Gastrocnemius medialis (tissue), 4 donors: ENCODE data around the gene TRHDE. TPM values are rescaled to one million over a fixed set of nuclear protein-coding genes. Genes with fewer than 3 reads are reported as not detected.

Experiments used
- ATAC-seq, 2 donors: fragments of 150-250 bp; one replicate each; pipeline ENCODE4 v1.9.1; 2016
- DNase-seq, 2 donors: peaks; one replicate each; pipeline ENCODE4 v3.0.0-alpha.2; 2019
- H3K27ac ChIP-seq, 4 donors: fragments of 200-600 bp; sonication (generic); 1 replicate in 1 of 4; 2 replicates in 3 of 4; pipeline ENCODE4 v1.5.1; 2016 to 2018; ENCODE audit warnings: mild to moderate bottlenecking in 2 of 4, moderate library complexity in 1 of 4
- H3K27me3 ChIP-seq, 3 donors: fragments of 200-600 bp; sonication (generic) in 2 of 3; 1 replicate in 1 of 3; 2 replicates in 2 of 3; pipeline versions ENCODE4 v1.5.1 to v1.6.0; 2016 to 2019; ENCODE audit warnings: mild to moderate bottlenecking in 1 of 3, moderate library complexity in 1 of 3
- H3K36me3 ChIP-seq, 2 donors: fragments of 200-600 bp; sonication (generic) in 1 of 2; one replicate each; pipeline ENCODE4 v1.5.1; 2017 to 2018
- H3K4me1 ChIP-seq, 2 donors: fragments of 200-600 bp; sonication (generic) in 1 of 2; one replicate each; pipeline ENCODE4 v1.5.1; 2016 to 2017; ENCODE audit warnings: mild to moderate bottlenecking in 2 of 2
- H3K4me3 ChIP-seq, 4 donors: fragments of 200-600 bp; sonication (generic) in 3 of 4; 1 replicate in 1 of 4; 2 replicates in 3 of 4; pipeline ENCODE4 v1.5.1; 2016 to 2019; ENCODE audit warnings: mild to moderate bottlenecking in 2 of 4
- H3K9me3 ChIP-seq, 3 donors: fragments of 200-600 bp; sonication (generic) in 2 of 3; 1 replicate in 1 of 3; 2 replicates in 2 of 3; pipeline ENCODE4 v1.5.1; 2016 to 2019
- POLR2A ChIP-seq, 2 donors: fragments of 450-650 bp; IDR thresholded peaks; one replicate each; pipeline ENCODE4 v1.6.1; 2017; ENCODE audit warnings: antibody characterized with exemption in 2 of 2, mild to moderate bottlenecking in 2 of 2, moderate library complexity in 2 of 2
- in situ Hi-C, 4 donors: fragments of 200-750 bp; cut with MboI; loops; one replicate each; pipeline versions ENCODE4 v1.15.0 to v1.8.0; 2017; ENCODE audit warnings: low sequenced_read_pairs in 4 of 4
- intact Hi-C: fragments of 100-400 bp; cut with DNase I; formaldehyde crosslinking; loops from one replicate; pipeline ENCODE4 v1.15.1; 2023; ENCODE audit warnings: low total_unique reads
- total RNA-seq, 4 donors: library from RNA; depleted of rRNA; stranded (reverse); fragments of >200 nt; gene quantifications; one replicate each; pipeline versions ENCODE4 v1.1.0 to v1.2.3, GENCODE V29; 2016
- TF ChIP-seq, protein P1 (sequence below), 5 experiments: fragments of 450-650 bp in 3 of 5; fragments of 200-600 bp in 2 of 5; sonication (generic) in 2 of 5; IDR thresholded peaks in 4 of 5; conservative IDR thresholded peaks in 1 of 5; 1 replicate in 4 of 5; 2 replicates in 1 of 5; pipeline ENCODE4 v1.5.1; 2016 to 2019; ENCODE audit warnings: antibody characterized with exemption in 5 of 5, mild to moderate bottlenecking in 3 of 5, moderate library complexity in 3 of 5

TRHDE gene
- total RNA-seq, 4 donors from 2014 or later: 0.17 to 3.4 (median 0.88) TPM

GRCh38 chr12:72304751-72305150 is 32.6 kb downstream of the TRHDE start:
- intact Hi-C loops: no loop called here
- H3K9me3 ChIP-seq: no peaks in the 10 kb centered on the region
- ATAC-seq: no peak

DNA sequence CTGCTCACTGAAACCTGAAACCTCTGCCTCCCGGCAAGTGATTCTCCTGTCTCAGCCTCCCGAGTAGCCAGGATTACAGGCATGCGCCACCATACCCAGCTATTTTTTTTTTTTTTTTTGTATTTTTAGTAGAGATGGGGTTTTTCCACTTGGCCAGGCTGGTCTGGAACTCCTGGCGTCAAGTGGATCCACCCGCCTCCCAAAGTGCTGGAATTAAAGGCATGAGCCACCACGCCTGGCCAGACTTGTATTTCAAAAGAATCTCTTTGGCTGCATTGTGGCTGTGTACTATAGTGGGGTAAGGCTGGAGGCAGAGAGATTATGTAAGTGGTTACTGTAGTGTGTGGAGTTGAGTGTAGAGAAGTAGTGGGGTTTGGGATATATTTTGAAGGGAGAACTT is 35.1 kb downstream of the TRHDE start:
- Histone ChIP-seq H3K27me3 (no peaks in the 10 kb centered on the region), H3K27ac (no peak overlapping the region), H3K9me3 (no peaks in the 10 kb centered on the region), H3K4me3 (no peak overlapping the region), H3K36me3 (no peaks in the 10 kb centered on the region), H3K4me1 (no peaks in the 10 kb centered on the region)
- intact Hi-C loops (no loop called here), in situ Hi-C loops (no loop called here)
- DNase-seq (no peak), ATAC-seq (no peak)
- no peak for TF ChIP-seq POLR2A (IDR thresholded peaks at IDR 0.05)
- TF ChIP-seq, protein P1, sequence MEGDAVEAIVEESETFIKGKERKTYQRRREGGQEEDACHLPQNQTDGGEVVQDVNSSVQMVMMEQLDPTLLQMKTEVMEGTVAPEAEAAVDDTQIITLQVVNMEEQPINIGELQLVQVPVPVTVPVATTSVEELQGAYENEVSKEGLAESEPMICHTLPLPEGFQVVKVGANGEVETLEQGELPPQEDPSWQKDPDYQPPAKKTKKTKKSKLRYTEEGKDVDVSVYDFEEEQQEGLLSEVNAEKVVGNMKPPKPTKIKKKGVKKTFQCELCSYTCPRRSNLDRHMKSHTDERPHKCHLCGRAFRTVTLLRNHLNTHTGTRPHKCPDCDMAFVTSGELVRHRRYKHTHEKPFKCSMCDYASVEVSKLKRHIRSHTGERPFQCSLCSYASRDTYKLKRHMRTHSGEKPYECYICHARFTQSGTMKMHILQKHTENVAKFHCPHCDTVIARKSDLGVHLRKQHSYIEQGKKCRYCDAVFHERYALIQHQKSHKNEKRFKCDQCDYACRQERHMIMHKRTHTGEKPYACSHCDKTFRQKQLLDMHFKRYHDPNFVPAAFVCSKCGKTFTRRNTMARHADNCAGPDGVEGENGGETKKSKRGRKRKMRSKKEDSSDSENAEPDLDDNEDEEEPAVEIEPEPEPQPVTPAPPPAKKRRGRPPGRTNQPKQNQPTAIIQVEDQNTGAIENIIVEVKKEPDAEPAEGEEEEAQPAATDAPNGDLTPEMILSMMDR (IDR thresholded peaks at IDR 0.05 in 4 of 5, conservative IDR thresholded peaks at IDR 0.05 in 1 of 5): no peak

More at GRCh38 chr12:72304751-72305150, 32.6 kb downstream of the TRHDE start:
- TF ChIP-seq, protein P1 (IDR thresholded peaks at IDR 0.05 in 4 of 5, conservative IDR thresholded peaks at IDR 0.05 in 1 of 5): no peak
- TF ChIP-seq POLR2A (IDR thresholded peaks at IDR 0.05): no peak
- no peak for DNase-seq
- no peaks in the 10 kb centered on the region for H3K36me3 ChIP-seq
- H3K4me3 ChIP-seq: no peak overlapping the region
- in situ Hi-C loops: no loop called here
- no peak overlapping the region for H3K27ac ChIP-seq
- H3K4me1 ChIP-seq: no peaks in the 10 kb centered on the region
- no peaks in the 10 kb centered on the region for H3K27me3 ChIP-seq

- intact Hi-C loops (no loop called here), in situ Hi-C loops (no loop called here)
- no peak for ATAC-seq
- Histone ChIP-seq H3K9me3 (no peaks in the 10 kb centered on the region), H3K36me3 (no peaks in the 10 kb centered on the region), H3K4me1 (no peaks in the 10 kb centered on the region), H3K27me3 (no peaks in the 10 kb centered on the region), H3K4me3 (no peak overlapping the region), H3K27ac (no peak overlapping the region)
- DNase-seq: no peak
- no peak for TF ChIP-seq POLR2A (IDR thresholded peaks at IDR 0.05)
- TF ChIP-seq, protein P1 (IDR thresholded peaks at IDR 0.05 in 4 of 5, conservative IDR thresholded peaks at IDR 0.05 in 1 of 5): no peak
These were observed 39.8 kb downstream of the TRHDE start for GRCh38 chr12:72311946-72312345.

DNA sequence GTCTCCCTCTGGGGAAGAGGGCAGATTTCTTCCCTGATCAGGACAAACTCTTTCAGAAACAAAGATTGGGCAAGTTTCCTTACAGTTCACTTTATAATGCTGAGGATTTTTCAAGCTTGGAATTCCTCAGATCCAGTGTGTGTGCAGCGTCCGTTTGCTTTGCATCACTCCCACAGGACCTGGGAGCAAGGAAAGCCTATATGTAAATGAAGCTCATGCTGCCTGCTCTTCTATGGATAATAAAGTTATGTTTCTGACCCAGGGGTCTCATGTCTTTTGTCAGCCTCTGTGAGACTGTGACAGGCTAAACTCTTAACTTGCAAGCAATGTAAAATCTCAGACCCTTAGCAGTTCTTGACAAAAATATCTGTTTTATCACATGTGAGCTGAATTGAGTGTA is 41.6 kb downstream of the TRHDE start:
- H3K4me3 ChIP-seq: no peak overlapping the region
- TF ChIP-seq POLR2A (IDR thresholded peaks at IDR 0.05): no peak
- TF ChIP-seq, protein P1 (IDR thresholded peaks at IDR 0.05 in 4 of 5, conservative IDR thresholded peaks at IDR 0.05 in 1 of 5): no peak
- H3K4me1 ChIP-seq: no peaks in the 10 kb centered on the region
- H3K27ac ChIP-seq: no peak overlapping the region
- in situ Hi-C loops: no loop called here
- no peak for ATAC-seq
- no peak for DNase-seq
- intact Hi-C loops: no loop called here
- H3K27me3 ChIP-seq: no peaks in the 10 kb centered on the region
- H3K9me3 ChIP-seq: no peaks in the 10 kb centered on the region
- H3K36me3 ChIP-seq: no peaks in the 10 kb centered on the region

- no peak for ATAC-seq
These were observed 43.7 kb downstream of the TRHDE start for GRCh38 chr12:72315858-72316257.

More at GRCh38 chr12:72315858-72316257, 43.7 kb downstream of the TRHDE start:
- Histone ChIP-seq H3K9me3 (no peaks in the 10 kb centered on the region), H3K4me1 (no peaks in the 10 kb centered on the region), H3K27ac (no peak overlapping the region), H3K27me3 (no peaks in the 10 kb centered on the region), H3K36me3 (no peaks in the 10 kb centered on the region), H3K4me3 (no peak overlapping the region)
- TF ChIP-seq, protein P1 (IDR thresholded peaks at IDR 0.05 in 4 of 5, conservative IDR thresholded peaks at IDR 0.05 in 1 of 5): no peak
- TF ChIP-seq POLR2A (IDR thresholded peaks at IDR 0.05): no peak
- DNase-seq: no peak
- in situ Hi-C loops: no loop called here
- intact Hi-C loops: no loop called here
